Skeletal muscle tissue (tissue), 4 donors: ENCODE data around the gene NASP. TPM values are rescaled to one million over a fixed set of nuclear protein-coding genes. Genes with fewer than 3 reads are reported as not detected.

Experiments used
- H3K27ac ChIP-seq: one replicate; pipeline ENCODE4 v1.7.0; 2013; ENCODE audit warnings: mild to moderate bottlenecking, low read depth, low read length, inconsistent platforms
- H3K27me3 ChIP-seq, 3 donors: one replicate each; pipeline ENCODE4 v1.7.0; 2013; ENCODE audit warnings: low read length in 3 of 3; ENCODE audit not compliant: control insufficient read depth in 3 of 3, insufficient read depth in 3 of 3
- H3K36me3 ChIP-seq, 3 donors: one replicate each; pipeline ENCODE4 v1.7.0; 2013; ENCODE audit warnings: low read length in 3 of 3; ENCODE audit not compliant: control insufficient read depth in 3 of 3, insufficient read depth in 3 of 3
- H3K4me1 ChIP-seq, 3 donors: one replicate each; pipeline ENCODE4 v1.7.0; 2013; ENCODE audit warnings: low read length in 3 of 3, mild to moderate bottlenecking in 3 of 3; ENCODE audit not compliant: control insufficient read depth in 3 of 3, insufficient read depth in 3 of 3
- H3K4me3 ChIP-seq, 3 donors: one replicate each; pipeline ENCODE4 v1.7.0; 2013; ENCODE audit warnings: low read length in 3 of 3
- H3K9ac ChIP-seq, 3 donors: one replicate each; pipeline ENCODE4 v1.7.0; 2013; ENCODE audit warnings: low read length in 3 of 3, mild to moderate bottlenecking in 3 of 3, moderate library complexity in 2 of 3, low read depth in 1 of 3
- H3K9me3 ChIP-seq, 3 donors: one replicate each; pipeline ENCODE4 v1.7.0; 2013; ENCODE audit warnings: low read length in 3 of 3; ENCODE audit not compliant: control insufficient read depth in 3 of 3
- total RNA-seq: library from RNA; depleted of rRNA; stranded (reverse); fragments of >200 nt; gene quantifications from one replicate; pipeline ENCODE4 v1.2.3, GENCODE V29; 2014
- donor health status: Osteomylitis.

NASP gene
- total RNA-seq, 1 donor from 2014 or later = 36.5 TPM

DNA sequence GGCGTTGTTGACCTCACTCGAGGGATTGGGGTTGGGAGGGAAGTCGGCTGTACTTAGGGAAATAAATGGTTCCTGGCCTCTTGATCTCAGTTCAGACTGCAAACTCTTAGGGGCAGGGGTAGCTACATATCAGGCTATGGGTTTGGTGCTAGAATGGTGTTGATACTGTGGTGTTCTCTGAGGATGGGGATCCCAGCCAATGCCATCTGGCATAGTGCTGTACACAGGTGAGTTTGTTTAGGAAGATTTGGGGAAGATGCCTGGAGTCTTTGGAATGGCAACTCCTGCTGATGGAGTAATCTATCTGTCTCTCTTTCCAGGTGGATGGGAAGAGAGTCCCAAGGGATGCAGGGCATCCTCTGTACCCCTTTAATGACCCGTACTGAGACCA is 14.3 kb upstream of the NASP start:
- Histone ChIP-seq H3K27ac (no peak overlapping the region), H3K4me1 (peaks cover 4 to 9% (median 5%) of the 10 kb centered on the region in 3 donors)

DNA sequence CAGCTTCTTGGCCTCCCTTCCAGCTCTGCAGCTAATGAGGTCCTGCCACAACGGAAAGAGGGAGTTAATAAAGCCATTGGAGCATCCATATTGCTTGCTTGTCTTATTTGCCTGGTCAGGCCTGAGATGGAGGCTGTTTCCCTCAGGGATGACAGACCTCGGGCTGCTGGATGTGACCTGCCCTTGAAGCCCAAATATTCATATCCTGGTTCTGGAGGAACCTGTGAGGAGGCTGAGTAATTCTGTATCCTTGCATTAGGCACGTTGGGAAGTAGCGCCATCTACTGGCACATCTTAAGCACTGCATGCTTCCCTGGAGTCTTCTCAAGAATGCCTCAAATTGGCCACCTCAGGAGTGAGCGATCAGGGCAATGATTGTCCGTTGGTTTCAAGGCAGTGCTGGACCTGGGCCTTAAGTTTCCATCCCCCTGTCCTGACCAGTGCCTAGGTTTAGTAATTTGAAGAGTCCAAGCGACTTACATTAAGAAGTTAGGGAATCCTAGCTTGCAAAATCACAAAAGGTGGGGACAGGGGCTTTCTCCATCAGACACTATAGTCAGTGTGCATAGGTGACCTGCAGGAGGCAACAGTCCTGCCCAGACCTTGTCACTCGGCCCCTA is 13.8 kb upstream of the NASP start:
- Histone ChIP-seq H3K27ac (no peak overlapping the region), H3K4me3 (no peak overlapping the region), H3K36me3 (peaks cover 23 to 36% (median 34%) of the 10 kb centered on the region in 3 donors), H3K9ac (no peak overlapping the region), H3K4me1 (peaks cover 4 to 9% (median 5%) of the 10 kb centered on the region in 3 donors), H3K27me3 (no peaks in the 10 kb centered on the region), H3K9me3 (no peaks in the 10 kb centered on the region)

More for the DNA sequence above, 14.3 kb upstream of the NASP start:
- Histone ChIP-seq H3K4me3 (no peak overlapping the region), H3K9me3 (no peaks in the 10 kb centered on the region), H3K9ac (no peak overlapping the region), H3K36me3 (peaks cover 23 to 36% (median 34%) of the 10 kb centered on the region in 3 donors), H3K27me3 (no peaks in the 10 kb centered on the region)

GRCh38 chr1:45570631-45571030 is 13.2 kb upstream of the NASP start:
- H3K36me3 ChIP-seq = peaks cover 23 to 36% (median 34%) of the 10 kb centered on the region in 3 donors
- H3K9me3 ChIP-seq = no peaks in the 10 kb centered on the region
- H3K4me1 ChIP-seq = peaks cover 4 to 9% (median 5%) of the 10 kb centered on the region in 3 donors
- H3K27ac ChIP-seq = no peak overlapping the region
- H3K4me3 ChIP-seq = no peak overlapping the region
- no peaks in the 10 kb centered on the region for H3K27me3 ChIP-seq
- H3K9ac ChIP-seq = no peak overlapping the region

- Histone ChIP-seq H3K36me3 (peaks cover 8 to 21% (median 15%) of the 10 kb centered on the region in 3 donors), H3K9ac (no peak overlapping the region), H3K4me3 (no peak overlapping the region), H3K4me1 (no peaks in the 10 kb centered on the region), H3K27ac (no peak overlapping the region), H3K9me3 (no peaks in the 10 kb centered on the region), H3K27me3 (no peaks in the 10 kb centered on the region)
Observed at GRCh38 chr1:45573231-45573804, 10.5 kb upstream of the NASP start.

DNA sequence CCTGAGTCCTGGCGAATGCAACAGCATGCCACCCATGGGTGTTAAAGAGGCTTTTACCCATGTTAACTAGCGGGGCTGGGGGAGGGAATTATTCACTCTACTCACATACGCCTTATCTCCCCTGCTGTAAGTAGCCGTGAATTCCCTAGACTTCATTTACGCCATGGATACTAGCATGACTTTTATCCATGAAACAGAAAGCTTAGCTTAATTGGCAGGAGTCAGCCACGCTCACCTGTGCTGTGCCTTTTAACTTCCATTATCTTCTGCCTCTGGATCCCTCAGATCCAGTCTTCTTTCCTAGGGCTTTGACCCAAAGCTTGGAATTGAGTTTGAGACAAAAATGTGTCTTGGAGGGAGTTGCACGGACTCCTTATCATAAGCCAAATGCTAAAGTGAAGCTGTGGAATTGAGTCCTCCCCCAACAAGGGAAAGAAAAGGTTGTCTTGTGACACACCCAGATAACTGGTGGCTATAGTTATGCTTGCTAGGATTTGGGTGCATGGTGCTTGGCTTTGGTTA is 9.7 kb upstream of the NASP start:
- peaks cover 5 to 14% (median 7%) of the 10 kb centered on the region in 3 donors for H3K36me3 ChIP-seq
- no peak overlapping the region for H3K9ac ChIP-seq
- H3K4me1 ChIP-seq = no peaks in the 10 kb centered on the region
- H3K27ac ChIP-seq = no peak overlapping the region
- H3K4me3 ChIP-seq = no peak overlapping the region
- no peaks in the 10 kb centered on the region for H3K27me3 ChIP-seq
- no peaks in the 10 kb centered on the region for H3K9me3 ChIP-seq

DNA sequence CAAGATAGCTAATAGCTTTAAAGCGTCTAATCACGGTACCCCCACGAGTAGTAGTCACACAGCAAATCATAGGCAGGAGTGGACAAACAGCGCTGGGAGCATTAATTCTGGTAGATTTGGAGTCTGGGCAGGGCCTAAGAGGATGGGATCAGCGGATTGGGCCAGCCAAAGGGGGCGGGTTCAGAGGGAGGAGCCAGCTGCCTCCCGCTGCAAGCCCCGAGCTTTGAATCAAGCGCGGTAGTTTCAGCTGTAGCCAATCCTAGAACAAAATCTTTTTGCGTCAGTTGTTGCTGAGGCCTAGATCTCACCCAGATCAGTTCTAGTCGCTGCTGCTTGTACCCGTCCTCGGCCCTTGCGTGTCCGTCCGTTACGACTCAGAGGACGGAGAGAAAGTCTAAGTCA is 576 bp upstream of the NASP start:
- Histone ChIP-seq H3K9me3 (no peaks in the 10 kb centered on the region), H3K4me3 (peak overlapping the region; percentile 85 to 100 (median 94)), H3K4me1 (peaks cover 16 to 27% (median 16%) of the 10 kb centered on the region in 3 donors), H3K27me3 (no peaks in the 10 kb centered on the region), H3K27ac (peak overlapping the region; percentile 94), H3K9ac (peak overlapping the region; percentile 96 to 99 (median 99)), H3K36me3 (no peaks in the 10 kb centered on the region)

DNA sequence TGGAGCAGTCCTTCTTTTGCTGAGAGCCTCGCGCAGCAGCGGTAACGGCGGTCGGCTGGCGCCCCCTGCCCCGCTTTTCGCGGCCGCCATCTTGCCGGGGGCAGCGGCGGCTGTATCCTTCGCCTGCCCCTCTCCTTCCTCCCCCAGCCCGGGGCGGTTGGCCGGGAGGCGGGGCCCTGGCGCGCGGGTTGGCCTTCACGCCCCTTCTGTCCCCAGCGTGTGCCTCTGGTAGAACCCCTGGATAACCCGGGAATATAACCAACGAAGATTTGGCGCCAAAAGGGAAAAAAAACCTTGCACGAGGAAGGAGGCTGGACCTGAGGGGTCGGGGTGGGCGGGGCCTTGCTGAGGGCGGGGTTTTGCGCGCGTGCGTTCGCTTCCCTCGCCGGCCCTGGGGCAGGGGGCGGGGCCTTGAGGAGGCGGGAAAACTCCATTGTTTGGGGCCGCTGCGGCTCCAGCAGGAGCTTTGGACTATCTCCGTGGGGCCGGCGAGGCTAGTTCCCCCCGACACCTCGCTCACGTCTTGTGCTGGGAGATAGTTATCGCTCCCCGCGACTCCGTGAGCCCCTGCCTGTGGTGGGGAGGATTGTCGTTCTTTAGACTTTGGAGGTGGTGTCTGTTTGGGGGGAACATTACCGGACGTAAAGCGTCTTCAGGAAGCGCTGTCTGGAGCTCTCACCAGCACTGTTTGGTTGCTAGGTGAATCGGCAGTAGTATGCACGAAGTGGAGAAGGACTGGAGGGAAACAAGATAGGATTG is 689 bp downstream of the NASP start:
- Histone ChIP-seq H3K27me3 (no peaks in the 10 kb centered on the region), H3K4me1 (peaks cover 16 to 27% (median 16%) of the 10 kb centered on the region in 3 donors), H3K9me3 (no peaks in the 10 kb centered on the region), H3K4me3 (peak overlapping the region; percentile 85 to 100 (median 94)), H3K36me3 (no peaks in the 10 kb centered on the region), H3K9ac (peak overlapping the region; percentile 96 to 99 (median 99)), H3K27ac (peak overlapping the region; percentile 94)

DNA sequence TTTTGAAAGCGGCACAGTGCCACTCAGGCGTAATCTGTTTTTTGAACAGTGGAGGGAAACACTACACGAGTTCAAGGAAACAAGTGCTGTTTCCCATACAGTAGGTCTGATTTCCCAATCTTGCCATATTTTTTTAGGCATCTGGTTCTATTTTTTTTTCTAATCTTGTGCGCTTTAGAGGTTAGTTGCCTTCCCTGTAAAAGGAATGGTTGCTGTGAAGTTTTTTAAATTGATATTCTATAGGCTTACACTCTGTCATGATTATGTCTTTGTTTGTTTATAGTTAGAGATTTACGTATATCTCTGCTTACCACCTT is 1.2 kb downstream of the NASP start:
- peaks cover 16 to 27% (median 16%) of the 10 kb centered on the region in 3 donors for H3K4me1 ChIP-seq
- H3K27me3 ChIP-seq = no peaks in the 10 kb centered on the region
- H3K36me3 ChIP-seq = no peaks in the 10 kb centered on the region
- H3K4me3 ChIP-seq = peak overlapping the region; percentile 77 to 100 (median 85)
- peak overlapping the region; percentile 35 to 99 (median 48) for H3K9ac ChIP-seq
- no peak overlapping the region for H3K27ac ChIP-seq
- H3K9me3 ChIP-seq = no peaks in the 10 kb centered on the region

- Histone ChIP-seq H3K9ac (peak overlapping the region in 1 of 3 donors; percentile 44), H3K27ac (no peak overlapping the region), H3K4me3 (peak overlapping the region in 2 of 3 donors; percentile 77 to 85), H3K4me1 (peaks cover 16 to 27% (median 16%) of the 10 kb centered on the region in 3 donors), H3K36me3 (no peaks in the 10 kb centered on the region), H3K27me3 (no peaks in the 10 kb centered on the region), H3K9me3 (no peaks in the 10 kb centered on the region)
Observed at GRCh38 chr1:45585496-45586075, 1.7 kb downstream of the NASP start.
